ENCODE results near the gene TRMT10B. TPM values are rescaled to one million over a fixed set of nuclear protein-coding genes. Genes with fewer than 3 reads are reported as not detected.

Gene TRMT10B
- total RNA-seq, 3 donors from 2014 or later: 7.2 to 14.8 (median 10.4) TPM

GRCh38 chr9:37715260-37715659, 38.3 kb upstream of the TRMT10B start:
- intact Hi-C loops (cut with DNase I, micrococcal nuclease): no loop called here

GRCh38 chr9:37715991-37716505, 37.6 kb upstream of the TRMT10B start:
- H3K4me3 ChIP-seq: no peak overlapping the region
- H3K9me3 ChIP-seq: no peaks in the 10 kb centered on the region
- DNase-seq (no peak), ATAC-seq (no peak)
- intact Hi-C loops (cut with DNase I, micrococcal nuclease): no loop called here
- TF ChIP-seq CTCF (IDR thresholded peaks at IDR 0.05): no peak
- H3K36me3 ChIP-seq (ENCODE audit: low read depth): no peaks in the 10 kb centered on the region
- no peaks in the 10 kb centered on the region for H3K4me1 ChIP-seq (ENCODE audit: low read depth)

More at GRCh38 chr9:37715260-37715659, 38.3 kb upstream of the TRMT10B start:
- Histone ChIP-seq H3K4me3 (no peak overlapping the region), H3K4me1 (ENCODE audit: low read depth) (no peaks in the 10 kb centered on the region), H3K9me3 (no peaks in the 10 kb centered on the region), H3K36me3 (ENCODE audit: low read depth) (no peaks in the 10 kb centered on the region)
- ATAC-seq: no peak
- DNase-seq: no peak
- no peak for TF ChIP-seq CTCF (IDR thresholded peaks at IDR 0.05)

GRCh38 chr9:37719526-37719925, 34.1 kb upstream of the TRMT10B start:
- no peak for TF ChIP-seq CTCF (IDR thresholded peaks at IDR 0.05)

GRCh38 chr9:37727013-37727412, 26.6 kb upstream of the TRMT10B start:
- Histone ChIP-seq H3K36me3 (ENCODE audit: low read depth) (no peaks in the 10 kb centered on the region), H3K4me3 (no peak overlapping the region), H3K4me1 (ENCODE audit: low read depth) (no peaks in the 10 kb centered on the region), H3K9me3 (no peaks in the 10 kb centered on the region)
- DNase-seq: no peak
- no peak for ATAC-seq
- intact Hi-C loops (cut with DNase I, micrococcal nuclease): no loop called here
- TF ChIP-seq CTCF (IDR thresholded peaks at IDR 0.05): no peak

More at GRCh38 chr9:37719526-37719925, 34.1 kb upstream of the TRMT10B start:
- Histone ChIP-seq H3K9me3 (no peaks in the 10 kb centered on the region), H3K4me3 (no peak overlapping the region), H3K36me3 (ENCODE audit: low read depth) (no peaks in the 10 kb centered on the region), H3K4me1 (ENCODE audit: low read depth) (no peaks in the 10 kb centered on the region)
- intact Hi-C loops (cut with DNase I, micrococcal nuclease): no loop called here
- no peak for DNase-seq
- ATAC-seq: no peak

- Histone ChIP-seq H3K9me3 (no peaks in the 10 kb centered on the region), H3K4me3 (no peak overlapping the region), H3K36me3 (ENCODE audit: low read depth) (no peaks in the 10 kb centered on the region), H3K4me1 (ENCODE audit: low read depth) (no peaks in the 10 kb centered on the region)
- DNase-seq (no peak), ATAC-seq (no peak)
- intact Hi-C loops (cut with DNase I, micrococcal nuclease): no loop called here
- TF ChIP-seq CTCF (IDR thresholded peaks at IDR 0.05): no peak
These were observed 24.1 kb upstream of the TRMT10B start for GRCh38 chr9:37729499-37729898.

GRCh38 chr9:37730256-37730655, 23.3 kb upstream of the TRMT10B start:
- Histone ChIP-seq H3K9me3 (no peaks in the 10 kb centered on the region), H3K36me3 (ENCODE audit: low read depth) (no peaks in the 10 kb centered on the region), H3K4me3 (no peak overlapping the region), H3K4me1 (ENCODE audit: low read depth) (no peaks in the 10 kb centered on the region)
- no peak for TF ChIP-seq CTCF (IDR thresholded peaks at IDR 0.05)
- intact Hi-C loops (cut with DNase I, micrococcal nuclease): no loop called here
- DNase-seq: no peak
- ATAC-seq: no peak
